DMS 273 (cell line): ENCODE results near the gene CDSN.

ENCODE experiments used
- DNase-seq: peaks from one replicate; lab custom pipeline; 2025; ENCODE audit not compliant: unreplicated experiment; lab: John Stamatoyannopoulos, UW

CDSN gene

DNA sequence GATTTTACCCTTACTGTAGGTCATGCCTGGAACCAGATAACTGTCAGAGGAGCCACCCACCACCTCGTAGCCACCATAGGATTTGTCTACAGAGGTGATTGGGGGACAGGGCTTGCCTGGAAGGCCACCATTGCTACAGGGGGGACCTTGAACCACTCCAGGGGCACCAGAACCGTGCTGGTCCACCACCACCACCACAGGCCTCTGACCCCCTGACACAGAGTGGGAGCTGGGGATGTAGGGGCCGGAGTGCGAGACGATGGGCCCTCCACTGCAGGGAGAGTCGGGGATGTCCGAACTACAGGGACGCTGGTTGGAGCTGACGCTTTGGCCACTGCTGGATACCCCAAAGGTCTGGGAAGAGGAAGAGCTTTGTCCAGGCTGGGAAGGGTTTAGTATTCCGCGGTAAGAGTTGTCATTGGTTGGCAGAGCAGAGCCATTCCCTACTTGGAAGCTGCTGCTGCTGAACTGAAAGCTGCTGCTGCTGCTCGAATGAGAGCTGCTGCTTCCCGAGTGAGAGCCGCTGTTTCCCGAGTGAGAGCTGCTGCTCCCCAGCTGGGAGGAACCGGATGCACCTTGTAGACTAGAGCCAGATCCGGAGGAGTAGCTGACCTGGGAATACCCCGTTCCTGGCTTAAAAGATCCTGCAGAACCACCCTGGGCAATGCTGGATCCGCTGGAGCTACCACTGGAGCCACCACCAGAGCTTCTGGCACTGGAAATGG is 3.4 kb downstream of the CDSN start:
- no peak for DNase-seq

DNA sequence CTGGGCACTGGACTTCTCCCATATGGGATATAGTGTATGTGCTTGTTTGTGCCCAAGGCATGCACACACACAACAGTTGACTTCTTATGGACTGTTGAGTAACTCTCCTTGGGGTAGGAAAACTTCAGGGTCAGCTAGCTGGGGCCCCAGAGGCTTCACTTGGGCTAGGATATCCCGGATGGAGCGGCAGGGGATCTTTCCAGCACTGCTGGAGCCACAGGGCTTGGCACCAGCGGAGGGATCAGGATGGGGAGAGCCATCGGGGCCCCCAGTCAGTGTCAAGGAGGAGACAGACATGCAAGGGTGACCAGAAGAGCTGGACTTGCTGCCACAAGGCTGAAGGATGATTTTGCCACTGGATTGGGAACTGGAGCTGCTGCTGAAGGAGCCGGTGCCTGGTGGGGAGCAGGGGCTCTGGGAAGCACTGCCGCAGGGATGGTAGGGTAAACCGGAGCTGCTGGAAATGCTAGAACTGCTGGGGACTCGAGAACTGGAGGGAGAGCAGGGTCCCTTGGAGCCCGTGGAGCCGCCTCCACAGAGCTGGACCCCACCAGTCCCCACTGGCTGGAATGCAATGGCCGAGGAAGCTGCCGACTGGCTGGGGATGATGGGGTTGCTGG is 4.2 kb downstream of the CDSN start:
- no peak for DNase-seq

DNA sequence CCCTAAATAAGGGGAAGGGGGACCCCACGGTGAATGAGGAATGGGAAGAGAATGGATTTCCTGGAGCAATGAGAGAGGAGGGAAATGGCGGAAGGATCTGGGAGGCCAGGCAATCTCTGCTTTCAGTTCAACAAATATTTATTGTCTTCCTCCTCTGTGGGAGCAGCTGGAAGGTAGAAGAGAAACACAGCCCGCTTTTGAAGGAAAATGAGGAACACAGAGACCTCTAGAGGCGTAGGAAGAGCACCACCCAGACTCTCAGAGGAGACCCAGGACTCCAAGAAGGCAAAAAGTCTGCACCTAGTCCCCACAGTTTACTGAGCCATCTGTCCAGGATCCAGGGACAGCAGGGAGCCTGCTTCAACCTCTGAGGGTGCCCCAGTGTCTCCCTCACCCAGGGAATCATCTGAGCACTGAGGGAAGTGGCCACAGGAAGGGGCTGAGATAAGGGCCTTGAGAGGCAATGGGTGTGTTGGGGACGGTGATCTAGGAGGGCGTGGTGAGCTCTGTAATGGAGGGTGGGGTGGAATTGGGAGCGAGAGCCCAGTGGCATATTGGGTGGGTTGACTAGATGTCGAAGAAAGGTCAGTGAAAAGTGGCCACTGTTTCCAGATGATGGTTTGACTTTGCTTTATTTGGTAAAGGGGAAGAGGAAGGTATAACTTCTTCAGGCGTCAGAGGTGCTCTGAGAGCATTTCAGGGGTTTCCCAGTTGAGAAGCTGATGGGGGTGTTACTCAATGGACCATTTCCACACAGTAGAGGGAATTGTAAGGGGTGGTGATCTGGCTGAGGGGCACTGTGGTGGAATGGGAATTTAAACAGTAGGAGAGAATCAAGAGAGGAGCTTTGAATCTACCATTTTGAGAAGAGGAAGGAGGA is 5.0 kb downstream of the CDSN start:
- peak; percentile 29 for DNase-seq

DNA sequence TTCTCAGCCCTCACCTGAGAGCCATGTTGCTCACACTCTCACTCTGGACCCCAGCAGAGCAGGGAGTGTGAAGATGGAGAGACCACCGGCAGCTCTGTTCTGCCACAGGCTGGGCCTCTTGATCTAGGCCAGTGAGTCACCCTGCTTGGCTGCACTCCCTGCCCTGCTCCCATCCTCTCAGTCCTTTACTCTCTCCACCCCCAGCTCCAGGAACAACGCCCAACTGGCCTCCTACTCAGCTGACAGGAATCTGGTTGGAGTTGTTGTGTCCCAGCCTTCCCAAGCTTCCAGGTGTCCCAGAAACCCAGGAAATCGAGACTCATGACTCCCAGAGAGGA is 5.7 kb downstream of the CDSN start, which contains the start of gene PSORS1C1:
PSORS1C1 (plus strand) TSS at position 260 of the 338 bp plus-strand sequence. CDS start 14,833 bp downstream, outside the sequence.
- no peak for DNase-seq

DNA sequence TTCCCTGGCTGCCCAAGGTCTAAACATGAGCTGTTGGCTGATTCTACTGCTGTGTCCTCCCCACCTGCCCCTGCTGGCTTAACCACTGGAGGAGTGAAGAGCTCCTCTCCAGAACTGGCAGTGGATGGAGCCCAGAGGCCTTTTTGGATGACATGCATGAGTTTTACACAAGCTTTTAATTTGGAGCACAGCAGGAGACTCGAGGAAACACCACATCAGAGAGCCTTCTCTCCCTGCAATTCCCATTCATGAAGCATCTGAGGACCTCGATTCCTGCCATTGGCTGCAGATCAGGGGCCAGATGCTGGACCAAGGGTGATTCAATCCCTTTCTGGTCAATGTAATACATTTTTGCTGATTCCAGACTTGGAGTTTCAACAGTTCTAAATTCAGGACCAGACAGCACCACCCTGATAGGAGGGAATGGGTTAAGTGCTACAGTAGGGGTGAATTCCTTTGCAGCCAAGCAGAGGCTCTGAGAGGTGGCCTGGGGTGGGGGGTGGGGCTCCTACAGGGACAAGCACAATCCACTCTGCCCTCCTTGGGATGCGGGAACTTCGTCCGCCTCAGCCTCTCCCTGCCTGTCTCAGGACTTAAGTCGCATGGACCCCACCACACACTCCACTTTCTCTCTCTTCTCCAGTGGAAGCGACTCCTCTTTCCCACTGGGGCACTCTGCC is 6.2 kb downstream of the CDSN start:
- DNase-seq = no peak

DNA sequence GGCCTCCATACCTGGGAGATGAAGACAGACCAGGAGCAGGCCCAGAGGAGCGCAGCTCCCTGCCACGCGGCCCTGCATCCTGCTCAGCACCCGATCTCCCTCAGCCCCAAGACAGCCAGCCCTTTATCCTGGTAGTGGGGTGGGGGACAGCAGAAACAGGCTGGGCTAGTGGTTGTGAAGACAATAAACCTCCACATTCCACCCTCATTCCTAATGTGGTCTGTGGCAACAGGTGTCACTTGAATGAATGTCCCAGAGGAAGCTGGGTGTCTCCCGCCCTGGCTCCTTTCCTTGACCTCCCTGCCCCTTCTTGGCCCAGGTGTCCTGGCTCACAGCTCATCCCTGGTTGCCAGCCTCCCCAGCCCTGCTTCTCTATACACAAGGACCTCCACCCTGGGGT is 7.8 kb downstream of the CDSN start, which contains the start of gene C6orf15:
C6orf15 (minus strand) TSS at position 98 of the 400 bp plus-strand sequence; CDS start at position 78, 20 bp downstream.
- DNase-seq = no peak

DNA sequence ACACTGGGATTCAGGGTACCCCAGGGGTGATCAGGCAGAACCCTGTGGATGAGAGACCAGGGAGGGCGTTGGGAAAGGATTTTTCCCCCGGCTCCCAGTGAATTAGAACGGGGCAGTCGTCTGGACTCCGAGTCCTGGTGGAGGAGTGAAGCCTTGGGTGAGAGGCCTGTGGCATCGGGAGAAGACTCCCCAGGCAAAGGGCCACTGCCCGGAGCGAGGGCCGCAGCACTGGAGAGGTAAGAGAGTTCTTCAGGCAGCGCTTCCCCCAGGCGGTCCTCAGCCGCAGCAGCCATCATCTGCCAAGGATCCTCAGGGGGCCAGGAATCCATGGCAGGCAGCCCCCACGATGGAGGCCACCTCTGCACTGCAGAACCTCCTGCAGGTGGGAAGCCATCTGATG is 8.5 kb downstream of the CDSN start:
- DNase-seq = no peak

DNA sequence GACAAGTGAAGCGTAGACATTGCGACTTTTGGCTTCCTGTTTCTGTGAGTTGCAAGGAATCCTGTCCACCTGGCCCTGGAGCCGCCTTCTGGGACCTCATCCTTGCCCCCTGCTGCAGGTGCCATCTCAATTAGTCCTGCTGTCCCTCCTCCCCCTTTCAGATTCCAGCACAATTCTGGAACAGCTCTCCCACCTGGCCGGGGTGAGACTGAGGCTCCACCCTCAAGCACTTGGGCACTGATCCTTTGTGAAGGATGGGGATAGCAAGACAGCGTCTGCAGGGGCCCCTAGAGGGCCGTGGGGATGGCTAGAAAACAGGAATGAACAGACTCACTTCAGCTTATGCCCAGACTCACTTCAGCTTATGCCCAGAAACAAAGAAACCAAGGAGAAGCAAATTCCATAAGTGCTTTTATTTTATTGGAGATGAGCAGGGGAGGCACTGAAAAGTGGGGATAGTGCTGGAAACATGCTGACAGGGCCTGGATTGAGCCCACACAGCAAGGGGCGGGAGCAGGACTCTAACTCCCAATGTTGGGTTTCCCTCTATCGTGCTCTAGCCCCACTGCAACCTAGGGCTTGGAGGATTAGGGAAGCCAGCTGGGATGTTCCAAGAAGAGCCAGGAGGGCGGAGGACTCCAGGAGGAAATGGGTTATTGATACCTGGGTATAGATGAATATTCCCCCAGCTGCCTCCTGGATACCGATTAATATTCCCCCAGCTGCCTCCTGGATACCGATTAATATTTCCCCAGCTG is 9.2 kb downstream of the CDSN start:
- DNase-seq = no peak

DNA sequence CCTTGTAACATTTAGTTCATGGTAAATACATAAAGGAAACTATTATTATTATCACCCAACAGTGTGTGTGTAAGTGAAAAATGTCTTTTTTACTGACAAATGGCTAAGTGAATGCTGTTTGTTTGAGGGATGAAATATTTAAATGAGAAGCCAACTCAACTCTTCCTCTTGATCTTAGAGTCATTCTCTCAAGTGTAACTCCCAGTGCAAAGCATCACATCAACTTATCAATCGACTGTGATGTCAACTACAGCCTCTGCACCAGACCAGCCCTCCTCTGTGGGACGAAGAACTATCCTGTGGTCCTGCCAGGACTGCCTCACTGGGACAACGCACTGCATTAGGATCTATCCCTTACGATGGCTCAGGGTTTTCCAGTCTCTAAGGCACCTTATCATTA is 13.2 kb downstream of the CDSN start:
- DNase-seq = no peak

DNA sequence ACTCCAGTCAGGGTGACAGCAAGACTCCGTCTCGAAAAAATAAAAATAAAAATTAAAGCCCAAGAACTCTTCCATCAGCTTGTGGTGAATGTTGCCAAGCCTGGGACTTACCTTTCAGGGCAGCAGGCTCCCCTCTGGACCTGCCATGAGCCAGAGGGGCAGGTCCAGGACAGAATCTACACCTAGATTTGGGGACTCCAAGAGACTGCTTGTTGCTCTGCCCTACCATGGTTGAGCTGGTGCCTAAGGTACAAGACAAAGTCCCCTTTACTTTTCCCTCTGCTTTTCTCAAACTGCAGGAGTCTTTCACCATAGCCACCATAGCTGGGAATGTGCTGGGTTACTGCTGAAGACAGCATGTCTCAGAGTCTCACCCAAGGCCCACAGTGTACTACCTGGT is 17.1 kb downstream of the CDSN start:
- no peak for DNase-seq

DNA sequence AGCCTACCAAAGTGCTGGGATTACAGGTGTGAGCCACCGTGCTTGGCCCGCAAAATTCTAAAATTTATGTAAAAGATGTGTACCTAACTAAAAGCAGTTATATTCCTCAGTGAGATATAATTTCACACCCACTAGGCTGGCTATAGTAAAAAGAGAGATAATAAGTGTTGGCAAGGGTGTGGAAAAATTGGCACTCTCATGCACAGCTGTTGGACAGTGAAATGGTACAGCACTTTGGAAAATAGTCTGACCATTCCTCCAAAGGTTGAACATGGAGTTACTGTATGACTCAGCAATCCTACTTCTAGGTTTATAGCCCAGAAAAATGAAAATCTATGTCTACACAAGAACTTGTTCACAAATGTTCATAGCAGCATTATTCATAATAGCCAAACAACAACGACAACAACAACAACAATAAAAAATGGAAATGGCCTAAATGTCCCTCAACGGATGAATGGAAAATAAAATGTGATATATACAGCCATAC is 21.8 kb downstream of the CDSN start:
- no peak for DNase-seq

DNA sequence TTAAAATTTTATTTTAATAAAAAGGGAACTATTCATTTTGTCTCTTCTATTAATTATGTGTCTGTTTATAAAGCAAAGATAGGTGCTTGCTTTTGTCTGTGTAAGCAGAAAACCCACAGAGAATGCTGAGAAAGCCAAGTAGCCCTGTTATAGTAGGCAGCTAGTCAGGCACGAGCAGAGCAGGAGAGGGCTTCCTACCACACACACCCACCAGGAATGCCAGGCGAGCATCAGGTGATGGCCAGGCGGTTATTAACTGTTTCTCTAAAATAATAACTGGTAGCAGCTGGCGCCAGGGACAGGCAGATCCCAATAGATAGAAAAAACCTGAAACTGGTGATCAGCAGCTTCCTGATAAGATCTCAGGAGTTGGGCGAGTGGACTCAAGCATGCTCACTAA is 23.6 kb downstream of the CDSN start:
- no peak for DNase-seq

DNA sequence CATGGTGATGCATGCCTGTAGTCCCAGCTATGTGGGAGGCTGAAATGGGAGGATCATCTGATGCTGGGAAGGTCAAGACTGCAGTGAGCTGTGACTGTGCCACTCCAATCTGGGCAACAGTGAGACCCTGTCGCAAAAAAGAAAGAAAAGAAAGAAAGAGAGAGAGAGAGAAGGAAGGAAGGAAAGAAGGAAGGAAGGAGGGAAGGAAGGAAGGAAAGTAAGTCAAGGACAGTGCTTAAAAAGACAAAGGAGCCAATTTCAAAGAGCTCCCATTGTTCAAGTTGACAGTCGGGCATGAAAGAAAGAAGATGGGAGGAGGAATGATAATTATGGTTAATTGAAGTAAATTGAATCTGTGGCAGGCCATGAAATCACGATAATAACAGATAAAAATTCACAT is 24.0 kb downstream of the CDSN start:
- no peak for DNase-seq

DNA sequence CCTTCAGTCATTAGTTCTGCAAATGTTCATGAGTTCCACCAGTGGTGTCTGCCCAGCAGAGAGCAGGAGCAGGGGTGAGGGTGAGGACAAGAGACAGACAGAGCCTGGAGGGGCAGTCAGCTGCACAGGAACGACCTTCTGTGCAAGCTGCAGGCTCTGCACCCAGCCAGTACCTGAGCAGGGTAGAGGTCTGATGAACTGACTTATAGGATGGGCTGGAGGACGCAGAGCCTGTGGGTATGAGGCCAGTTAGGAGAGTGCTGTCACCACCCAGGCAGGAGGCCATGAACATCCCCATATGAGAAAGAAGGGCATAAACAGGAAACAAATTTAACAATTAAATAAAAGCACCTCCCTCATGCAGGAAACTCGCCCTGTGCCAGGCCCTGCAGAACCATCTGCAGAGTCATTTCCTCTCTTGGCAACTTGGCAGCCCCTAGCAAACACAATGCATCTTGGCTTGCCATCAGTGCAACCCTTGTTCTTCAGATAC is 25.8 kb downstream of the CDSN start:
- no peak for DNase-seq

DNA sequence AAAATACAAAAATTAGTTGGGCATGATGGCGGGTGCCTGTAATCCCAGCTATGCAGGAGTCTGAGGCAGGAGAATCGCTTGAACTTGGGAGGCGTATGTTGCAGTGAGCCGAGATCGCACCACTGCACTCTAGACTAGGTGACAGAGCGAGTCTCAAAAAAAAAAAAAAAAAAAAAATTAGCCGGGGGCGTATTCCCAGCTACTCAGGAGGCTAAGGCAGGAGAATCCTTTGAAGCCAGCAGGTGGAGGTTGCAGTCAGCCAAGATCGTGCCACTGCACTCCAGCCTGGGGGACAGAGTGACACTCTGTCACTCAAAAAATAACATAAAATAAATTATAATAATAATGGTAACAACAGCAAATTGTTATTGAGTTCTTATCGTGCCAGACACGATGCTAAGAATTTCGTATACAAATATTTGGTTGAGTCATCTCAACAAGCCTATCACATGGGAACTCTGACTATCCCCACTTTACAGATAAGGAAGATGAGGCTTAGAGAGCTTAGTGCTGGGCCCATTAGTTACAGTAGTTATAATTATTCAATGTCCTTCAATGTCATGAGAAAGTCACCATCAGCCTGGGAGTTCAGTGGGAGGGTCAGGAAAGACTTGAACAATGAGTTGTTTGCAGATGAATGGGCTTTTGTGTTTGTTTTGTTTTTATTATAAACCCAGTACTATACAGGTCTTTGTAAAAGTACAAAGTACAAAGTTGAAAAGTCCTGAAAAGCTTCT is 27.3 kb downstream of the CDSN start:
- no peak for DNase-seq

DNA sequence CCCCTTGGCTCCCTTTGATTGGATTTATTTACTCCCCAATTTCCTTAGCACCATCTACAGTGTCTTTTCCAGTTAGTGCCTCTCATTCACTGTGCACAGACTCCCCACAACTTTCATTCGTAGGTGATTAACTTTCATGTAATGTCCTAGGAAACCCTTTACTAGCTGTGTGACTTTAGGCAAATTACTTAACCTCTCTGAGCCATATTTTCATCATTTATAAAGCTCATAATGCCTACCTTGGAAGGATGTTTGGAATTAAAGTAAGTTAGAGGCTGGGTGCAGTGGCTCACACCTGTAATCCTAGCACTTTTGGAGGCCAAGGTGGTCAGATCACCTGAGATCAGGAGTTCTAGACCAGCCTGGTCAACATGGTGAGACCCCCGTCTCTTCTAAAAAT is 28.0 kb downstream of the CDSN start:
- DNase-seq = no peak

DNA sequence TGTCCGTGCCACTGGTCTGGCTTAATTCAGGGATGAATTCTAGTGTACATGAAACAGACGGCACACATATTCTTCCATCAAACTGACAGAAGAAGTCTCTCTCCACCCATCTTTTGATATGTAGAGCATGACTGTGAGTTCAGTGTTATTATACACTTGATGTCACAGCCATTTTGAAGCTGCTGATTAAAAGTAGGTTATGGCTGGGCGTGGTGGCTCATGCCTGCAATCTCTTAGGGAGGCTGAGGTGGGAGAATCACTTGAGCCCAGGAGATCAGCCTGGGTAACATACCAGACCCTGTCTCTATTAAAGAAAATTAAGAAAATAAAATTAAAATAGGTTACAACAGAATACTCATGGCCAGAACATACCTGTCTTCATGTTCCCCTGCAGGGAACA is 28.6 kb downstream of the CDSN start:
- DNase-seq = no peak

DNA sequence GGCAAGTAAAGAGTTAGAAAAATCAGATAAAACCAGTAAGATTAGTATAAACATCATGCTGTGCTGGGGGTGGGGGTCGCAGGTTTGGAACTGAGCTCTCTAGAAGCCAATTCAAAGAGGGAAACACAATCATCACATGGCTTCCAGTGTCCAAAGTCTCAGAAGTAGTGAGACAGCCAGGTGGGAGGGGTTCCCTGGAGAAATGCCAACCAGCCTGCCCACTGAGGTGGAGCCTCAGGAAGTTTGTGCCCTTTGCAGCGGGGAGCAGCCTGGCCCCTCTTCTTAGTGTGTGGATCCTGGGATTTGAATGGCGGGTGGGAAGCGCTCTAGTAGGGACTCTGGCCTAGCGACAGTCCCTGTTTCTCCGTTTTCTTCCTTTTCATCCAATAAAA is 29.3 kb downstream of the CDSN start:
- no peak for DNase-seq

DNA sequence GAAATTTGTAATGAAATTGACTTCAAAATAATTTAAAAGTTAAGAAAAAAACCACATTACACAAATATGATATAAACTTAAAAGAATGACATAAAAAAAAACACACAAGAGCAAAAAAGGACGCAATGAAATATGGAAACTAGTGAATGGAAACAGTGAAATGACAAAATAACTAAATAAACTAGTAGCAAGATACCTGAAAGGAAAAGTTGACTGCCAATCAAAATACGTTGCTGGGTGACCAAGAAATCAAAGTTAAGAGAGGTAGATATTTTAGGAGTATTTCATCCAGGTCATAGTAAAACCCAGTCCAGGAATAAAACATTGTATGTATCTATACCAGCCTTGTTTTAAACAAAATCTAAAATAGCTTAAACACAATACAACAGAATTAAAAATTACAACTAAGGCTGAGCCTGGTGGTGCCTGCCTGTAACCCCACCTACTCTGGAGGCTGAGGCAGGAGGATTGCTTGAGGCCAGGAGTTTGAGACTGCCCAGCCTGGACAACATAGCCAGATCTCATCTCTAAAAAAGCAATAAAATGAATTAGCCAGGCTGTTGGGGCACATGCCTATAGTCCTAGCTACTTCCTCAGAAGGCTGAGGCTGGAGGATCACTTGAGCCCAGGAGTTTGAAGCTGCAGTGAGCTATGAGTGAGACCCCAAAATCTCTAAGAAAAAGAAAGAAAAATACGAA is 29.8 kb downstream of the CDSN start:
- DNase-seq = no peak
